Esophagus squamous epithelium (tissue), 5 donors: ENCODE data around the gene IGLL5. TPM values are rescaled to one million over a fixed set of nuclear protein-coding genes. Genes with fewer than 3 reads are reported as not detected.

Source experiments
- DNase-seq: peaks from one replicate; lab custom pipeline; 2025; lab: John Stamatoyannopoulos, UW
- H3K27ac ChIP-seq, 4 donors: fragments of 200-600 bp; sonication (generic); one replicate each; pipeline ENCODE4 v1.5.1; 2016 to 2019; ENCODE audit warnings: mild to moderate bottlenecking in 1 of 4
- H3K27me3 ChIP-seq, 4 donors: fragments of 200-600 bp; sonication (generic); 1 replicate in 3 of 4; 2 replicates in 1 of 4; pipeline versions ENCODE4 v1.5.1 to v1.6.0; 2017 to 2021; ENCODE audit warnings: antibody characterized with exemption in 1 of 4
- H3K36me3 ChIP-seq, 3 donors: fragments of 200-600 bp; sonication (generic); one replicate each; pipeline ENCODE4 v1.5.1; 2016 to 2019
- H3K4me1 ChIP-seq, 3 donors: fragments of 200-600 bp; sonication (generic); one replicate each; pipeline ENCODE4 v1.5.1; 2017 to 2019
- H3K4me3 ChIP-seq, 4 donors: fragments of 200-600 bp; sonication (generic); 1 replicate in 3 of 4; 2 replicates in 1 of 4; pipeline ENCODE4 v1.5.1; 2016 to 2019; ENCODE audit warnings: mild to moderate bottlenecking in 2 of 4, moderate library complexity in 1 of 4
- H3K9me3 ChIP-seq, 3 donors: fragments of 200-600 bp; sonication (generic); one replicate each; pipeline ENCODE4 v1.5.1; 2016 to 2019
- CTCF ChIP-seq, 6 experiments: fragments of 450-650 bp in 4 of 6; fragments of 200-600 bp in 2 of 6; sonication (generic) in 2 of 6; IDR thresholded peaks; one replicate each; pipeline ENCODE4 v1.5.1; 2016 to 2019; ENCODE audit warnings: antibody characterized with exemption in 6 of 6, mild to moderate bottlenecking in 4 of 6, moderate library complexity in 4 of 6
- POLR2A ChIP-seq, 4 donors: fragments of 450-650 bp; IDR thresholded peaks; one replicate each; pipeline ENCODE4 v1.6.1; 2017; ENCODE audit warnings: antibody characterized with exemption in 4 of 4, mild to moderate bottlenecking in 4 of 4, moderate library complexity in 3 of 4
- WGBS, 2 donors: methylation state at CpG; one replicate each; pipeline ENCODE4 v1.1.5; 2018; 5-methylcytosine and 5-hydroxymethylcytosine counted together
- intact Hi-C: fragments of 100-400 bp; cut with DNase I; formaldehyde crosslinking; loops from one replicate; pipeline ENCODE4 v1.15.0; 2022
- total RNA-seq, 4 donors: library from RNA; depleted of rRNA; stranded (reverse); fragments of >200 nt; gene quantifications; one replicate each; pipeline ENCODE4 v1.1.0, GENCODE V29; 2016
- donor health status: DM: yes; HTN: yes; CAD: no.

Gene IGLL5
- total RNA-seq, 4 donors from 2014 or later: 5.0 to 20.7 TPM; not detected in 2

DNA sequence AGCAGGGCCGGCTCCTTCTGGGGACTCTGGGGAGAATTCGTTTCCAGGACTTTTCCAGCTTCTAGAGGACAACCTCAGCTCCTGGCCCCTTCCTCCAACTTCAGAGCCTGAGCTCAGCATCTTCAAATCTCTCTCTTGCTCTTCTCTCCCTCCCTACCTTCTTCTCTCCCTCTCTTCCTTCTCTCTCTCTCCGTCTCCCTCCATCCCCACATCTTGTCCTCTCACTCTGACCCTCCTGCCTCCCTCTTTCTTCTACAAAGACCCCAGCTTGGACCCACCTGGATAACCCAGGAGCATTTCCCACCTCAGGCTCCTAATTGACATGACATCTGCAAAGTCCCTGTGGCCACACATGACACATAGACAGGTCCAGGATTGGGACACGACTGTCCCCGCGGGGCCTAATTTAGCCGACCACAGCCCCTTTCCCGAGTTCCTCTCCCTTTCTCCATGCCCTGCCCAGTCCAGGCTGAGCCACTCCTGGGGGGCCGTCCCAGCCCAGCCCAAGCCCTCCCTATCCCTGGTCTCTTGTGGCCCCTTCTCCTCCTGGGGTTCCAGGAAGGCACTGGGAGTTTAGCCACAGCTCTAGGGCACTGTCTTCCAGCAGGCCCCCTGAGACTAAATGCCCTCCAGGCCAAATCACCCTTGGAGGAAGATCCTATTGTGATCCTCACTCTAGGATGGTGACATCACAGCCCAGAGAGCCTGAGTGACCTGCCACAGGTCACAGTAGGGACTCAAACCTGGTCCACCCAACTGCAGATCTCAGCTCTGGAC is 36.9 kb downstream of the IGLL5 start:
- H3K4me1 ChIP-seq: peaks cover 0 to 6% (median 0%) of the 10 kb centered on the region in 3 donors

DNA sequence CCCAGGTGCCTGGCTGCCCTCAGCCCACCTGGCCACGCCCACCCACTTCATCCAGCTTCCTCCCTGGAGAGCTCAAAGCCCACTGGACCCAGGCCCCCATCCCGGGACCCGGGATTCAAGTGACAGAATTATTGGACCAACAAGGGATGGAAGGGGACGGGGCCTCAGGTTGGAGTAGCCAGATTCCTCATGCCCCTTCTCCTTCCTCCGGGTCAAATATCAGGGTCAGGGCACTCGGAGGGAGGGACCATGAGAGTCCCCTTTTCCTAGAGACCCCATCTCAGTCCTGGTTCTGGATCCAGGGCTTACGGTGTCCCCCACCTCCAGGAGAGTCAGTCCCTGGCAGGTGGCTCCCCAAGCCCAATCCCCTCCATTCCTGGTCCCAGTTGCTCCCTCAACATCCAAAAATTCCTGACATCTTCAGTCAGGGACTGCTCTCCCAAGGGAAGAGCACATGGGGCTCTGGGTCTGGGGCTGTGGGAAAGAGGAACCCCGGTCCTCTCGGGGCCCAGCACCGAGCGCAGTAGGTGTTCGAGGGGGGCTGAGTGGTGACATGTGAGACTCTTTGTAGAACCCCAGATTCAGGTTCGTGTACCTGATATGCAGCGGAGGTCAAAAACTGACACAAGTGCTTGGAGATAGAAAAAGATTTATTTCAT is 37.7 kb downstream of the IGLL5 start:
- H3K4me1 ChIP-seq: peaks cover 0 to 6% (median 0%) of the 10 kb centered on the region in 3 donors
- peaks cover 0 to 26% (median 0%) of the 10 kb centered on the region in 4 donors for H3K27me3 ChIP-seq
- no peaks in the 10 kb centered on the region for H3K9me3 ChIP-seq
- TF ChIP-seq CTCF (IDR thresholded peaks at IDR 0.05) (no peak), POLR2A (IDR thresholded peaks at IDR 0.05) (no peak)
- H3K4me3 ChIP-seq: no peak overlapping the region
- intact Hi-C loops: no loop called here
- no peak for DNase-seq
- 76 to 81% methylated on average over 6 to 9 of the region's 14 CpGs for WGBS, 2 donors
- no peak overlapping the region for H3K27ac ChIP-seq
- H3K36me3 ChIP-seq: no peaks in the 10 kb centered on the region

More for the DNA sequence above, 36.9 kb downstream of the IGLL5 start:
- Histone ChIP-seq H3K4me3 (no peak overlapping the region), H3K27me3 (peaks cover 0 to 23% (median 0%) of the 10 kb centered on the region in 4 donors), H3K36me3 (no peaks in the 10 kb centered on the region), H3K9me3 (no peaks in the 10 kb centered on the region), H3K27ac (no peak overlapping the region)
- 80 to 88% methylated on average over 8 to 9 of the region's 9 CpGs for WGBS, 2 donors
- no peak for TF ChIP-seq POLR2A (IDR thresholded peaks at IDR 0.05)
- TF ChIP-seq CTCF (IDR thresholded peaks at IDR 0.05): no peak
- intact Hi-C loops: no loop called here
- DNase-seq: no peak

- Histone ChIP-seq H3K36me3 (no peaks in the 10 kb centered on the region), H3K27me3 (peaks cover 0 to 32% (median 0%) of the 10 kb centered on the region in 4 donors), H3K4me1 (peaks cover 0 to 6% (median 0%) of the 10 kb centered on the region in 3 donors), H3K9me3 (no peaks in the 10 kb centered on the region), H3K4me3 (no peak overlapping the region), H3K27ac (no peak overlapping the region)
- DNase-seq: no peak
- intact Hi-C loops: no loop called here
- no peak for TF ChIP-seq CTCF (IDR thresholded peaks at IDR 0.05)
- TF ChIP-seq POLR2A (IDR thresholded peaks at IDR 0.05): no peak
- 34 to 46% methylated on average over 7 of the region's 8 CpGs for WGBS, 2 donors
Measured at GRCh38 chr22:22925805-22926369, 38.3 kb downstream of the IGLL5 start.

DNA sequence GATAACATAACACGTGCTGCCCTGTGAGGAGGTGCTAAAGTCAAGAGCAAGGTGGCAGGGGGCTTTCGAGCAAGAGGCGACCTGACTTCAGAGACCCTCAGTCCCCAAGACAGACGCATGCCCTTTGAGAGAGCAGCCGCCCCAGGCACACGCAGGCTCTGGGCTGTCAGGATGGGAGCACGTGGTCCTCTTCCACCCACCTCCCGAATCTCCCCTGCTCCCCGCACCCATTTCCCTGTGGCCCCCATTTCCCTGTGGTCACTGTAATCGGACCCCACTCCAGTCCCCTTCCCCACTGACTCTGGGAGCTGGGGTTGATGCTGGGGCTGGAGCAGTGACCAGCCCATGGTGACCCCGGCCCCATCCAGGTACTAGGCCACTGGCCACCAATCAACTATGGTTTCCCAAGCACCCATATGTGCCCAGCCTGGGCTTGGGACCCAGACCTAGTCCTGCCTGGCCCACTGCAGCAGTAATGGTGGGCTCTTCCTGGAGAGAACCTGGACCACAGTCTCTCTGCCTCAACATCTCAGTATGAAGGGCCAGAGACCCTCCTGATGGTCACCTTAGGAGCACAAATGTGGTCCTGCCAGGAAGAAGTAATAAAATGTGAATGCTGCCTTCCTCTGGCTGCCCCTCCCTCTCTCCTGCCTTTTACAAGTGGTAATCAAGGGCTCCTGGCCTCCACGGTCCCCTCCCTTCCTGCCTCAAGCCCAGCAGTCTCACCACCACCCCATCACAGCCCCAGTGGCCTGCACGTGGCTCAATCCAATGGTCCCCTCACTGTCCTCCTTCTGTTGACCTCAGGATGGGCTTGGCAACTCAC is 39.0 kb downstream of the IGLL5 start:
- peaks cover 0 to 39% (median 0%) of the 10 kb centered on the region in 4 donors for H3K27me3 ChIP-seq
- intact Hi-C loops: no loop called here
- no peak overlapping the region for H3K27ac ChIP-seq
- DNase-seq: no peak
- H3K36me3 ChIP-seq: no peaks in the 10 kb centered on the region
- no peak overlapping the region for H3K4me3 ChIP-seq
- H3K9me3 ChIP-seq: no peaks in the 10 kb centered on the region
- H3K4me1 ChIP-seq: peaks cover 0 to 6% (median 0%) of the 10 kb centered on the region in 3 donors
- TF ChIP-seq POLR2A (IDR thresholded peaks at IDR 0.05): no peak
- no peak for TF ChIP-seq CTCF (IDR thresholded peaks at IDR 0.05)
- WGBS, 2 donors: 63 to 70% methylated on average over 9 to 11 of the region's 13 CpGs
